Breast epithelium (tissue), 3 donors: ENCODE measurements around the gene PEX7.

Source experiments
- CTCF ChIP-seq, 3 donors: fragments of 450-650 bp; IDR thresholded peaks; one replicate each; pipeline ENCODE4 v1.5.1; 2016 to 2017; ENCODE audit warnings: antibody characterized with exemption in 3 of 3, mild to moderate bottlenecking in 3 of 3, moderate library complexity in 3 of 3
- POLR2AphosphoS5 ChIP-seq, 3 donors: sonication (generic); formaldehyde crosslinking; IDR thresholded peaks; one replicate each; pipeline ENCODE4 v1.6.1; 2017; ENCODE audit warnings: antibody characterized with exemption in 3 of 3

- TF ChIP-seq CTCF (IDR thresholded peaks at IDR 0.05) (no peak), POLR2AphosphoS5 (IDR thresholded peaks at IDR 0.05) (no peak)
Measured at GRCh38 chr6:136880748-136881460, 58.5 kb downstream of the PEX7 start.
